ENCODE data around the gene SRSF1.
A peak's percentile ranks its signal among the peaks of the same experiment; 100 is the strongest.

The SRSF1 gene

DNA sequence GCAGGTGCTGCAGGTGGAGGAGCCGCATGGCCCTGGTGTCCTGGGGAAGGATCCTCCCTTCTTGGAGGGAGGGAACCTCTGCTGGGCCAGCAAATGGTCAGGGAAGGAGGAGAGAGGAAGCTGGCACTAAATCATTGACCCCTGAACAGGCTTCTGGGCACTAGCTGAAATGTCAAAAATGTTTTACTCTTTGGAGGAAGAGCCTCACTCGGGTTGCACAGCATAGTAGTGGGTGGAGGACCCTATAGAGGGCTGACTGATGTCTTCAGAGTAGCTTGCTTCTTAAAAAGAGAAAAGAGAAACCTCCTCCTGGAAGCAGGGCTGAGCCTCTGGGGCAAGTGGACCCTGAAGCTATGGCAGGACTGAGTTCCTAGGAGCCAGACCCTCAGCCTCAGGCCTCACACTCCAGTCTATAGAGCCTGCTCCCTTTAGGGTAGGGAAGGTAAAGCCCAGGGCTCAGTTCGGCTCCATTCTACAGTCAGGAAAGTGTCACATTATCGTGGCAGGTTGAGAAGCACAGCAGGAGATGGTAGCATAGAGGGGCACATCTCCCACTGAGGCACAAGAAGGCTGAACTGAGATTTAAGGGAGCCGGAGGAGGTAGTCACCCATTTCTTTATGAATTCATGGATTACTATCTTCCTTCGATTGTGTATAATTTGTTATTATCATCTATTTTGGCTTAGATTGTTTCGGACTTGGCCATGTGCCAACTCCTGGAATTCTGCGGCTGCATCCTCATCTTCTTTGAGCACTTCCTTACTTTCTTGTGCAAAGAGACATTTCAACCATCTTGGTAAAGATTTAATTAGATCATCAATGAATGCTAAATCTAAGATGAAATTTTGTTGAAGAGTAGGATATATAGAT is 44.5 kb downstream of the SRSF1 start:
- TF ChIP-seq, protein P1, sequence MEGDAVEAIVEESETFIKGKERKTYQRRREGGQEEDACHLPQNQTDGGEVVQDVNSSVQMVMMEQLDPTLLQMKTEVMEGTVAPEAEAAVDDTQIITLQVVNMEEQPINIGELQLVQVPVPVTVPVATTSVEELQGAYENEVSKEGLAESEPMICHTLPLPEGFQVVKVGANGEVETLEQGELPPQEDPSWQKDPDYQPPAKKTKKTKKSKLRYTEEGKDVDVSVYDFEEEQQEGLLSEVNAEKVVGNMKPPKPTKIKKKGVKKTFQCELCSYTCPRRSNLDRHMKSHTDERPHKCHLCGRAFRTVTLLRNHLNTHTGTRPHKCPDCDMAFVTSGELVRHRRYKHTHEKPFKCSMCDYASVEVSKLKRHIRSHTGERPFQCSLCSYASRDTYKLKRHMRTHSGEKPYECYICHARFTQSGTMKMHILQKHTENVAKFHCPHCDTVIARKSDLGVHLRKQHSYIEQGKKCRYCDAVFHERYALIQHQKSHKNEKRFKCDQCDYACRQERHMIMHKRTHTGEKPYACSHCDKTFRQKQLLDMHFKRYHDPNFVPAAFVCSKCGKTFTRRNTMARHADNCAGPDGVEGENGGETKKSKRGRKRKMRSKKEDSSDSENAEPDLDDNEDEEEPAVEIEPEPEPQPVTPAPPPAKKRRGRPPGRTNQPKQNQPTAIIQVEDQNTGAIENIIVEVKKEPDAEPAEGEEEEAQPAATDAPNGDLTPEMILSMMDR (IDR thresholded peaks at IDR 0.05), result no peak

DNA sequence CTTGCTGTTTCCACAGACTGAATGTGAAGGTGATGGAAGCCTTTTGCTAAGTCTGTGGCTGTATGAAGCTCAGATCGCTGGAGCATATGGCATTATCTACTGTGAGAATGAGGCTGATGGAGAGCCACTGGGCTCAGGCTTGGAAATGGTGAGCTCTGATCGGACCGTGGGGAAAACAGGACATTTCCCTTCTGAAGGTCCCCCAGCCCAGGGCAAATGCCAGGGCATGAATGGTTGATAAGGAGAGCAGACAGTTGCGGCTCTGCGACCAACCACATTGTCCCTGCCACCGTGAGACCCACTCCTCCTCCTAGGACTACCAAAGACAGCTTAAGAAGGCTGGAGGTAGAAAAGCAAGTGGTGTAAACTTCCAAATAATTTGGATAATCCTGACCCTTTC is 47.1 kb downstream of the SRSF1 start:
- TF ChIP-seq, protein P1 (IDR thresholded peaks at IDR 0.05), result no peak

DNA sequence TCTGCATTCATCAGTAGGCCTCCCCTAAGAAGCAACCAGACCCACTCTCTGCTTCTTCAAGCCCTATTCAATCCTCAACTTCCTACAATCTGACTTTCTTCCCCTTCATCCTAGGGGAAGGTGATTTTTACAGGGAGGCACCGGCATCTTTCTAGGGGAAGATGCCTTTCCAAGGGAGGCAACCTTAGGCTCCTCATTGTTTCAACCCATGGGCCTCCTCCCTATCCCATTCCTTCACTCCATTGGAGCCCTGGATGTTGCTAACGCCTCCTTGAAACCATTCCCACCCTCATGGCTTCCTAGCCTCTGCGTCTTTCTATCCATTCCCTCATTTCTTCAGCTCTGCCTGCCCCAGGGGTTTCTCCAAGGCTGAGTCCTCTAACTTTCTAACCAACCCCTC is 49.2 kb downstream of the SRSF1 start:
- TF ChIP-seq, protein P1 (IDR thresholded peaks at IDR 0.05), result no peak

DNA sequence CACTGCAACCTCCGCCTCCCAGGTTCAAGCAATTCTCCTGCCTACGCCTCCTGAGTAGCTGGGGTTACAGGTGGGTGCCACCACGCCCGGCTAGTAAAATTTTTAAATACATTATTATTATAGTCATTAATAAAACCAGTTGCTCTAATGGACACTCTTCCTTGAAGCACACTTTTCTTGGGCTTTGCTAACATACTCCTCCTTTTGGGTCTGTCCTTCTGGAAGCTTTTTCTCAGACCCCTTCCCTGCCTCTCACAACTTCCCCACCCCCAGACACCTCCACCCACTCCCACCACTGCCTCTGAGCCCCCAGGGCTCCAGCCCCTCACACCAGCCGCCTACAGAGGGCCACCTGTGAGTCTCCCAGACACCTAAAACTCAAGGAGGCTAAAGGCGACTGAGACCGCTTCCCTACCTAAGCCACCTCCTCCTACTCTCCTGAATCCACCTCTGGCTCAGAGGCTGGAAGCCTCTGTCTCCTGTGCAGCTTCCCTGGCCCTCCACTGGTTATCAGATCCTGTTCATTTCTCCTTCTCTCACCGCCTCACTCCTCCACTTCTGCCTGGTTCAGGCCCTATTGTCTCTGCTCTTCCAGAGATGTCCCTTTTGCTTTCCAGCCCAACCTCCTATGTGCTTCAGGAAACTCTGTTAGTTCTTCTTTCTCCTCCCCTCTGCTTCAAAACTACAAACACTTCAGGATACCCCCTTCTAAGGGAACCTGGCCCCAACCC is 49.8 kb downstream of the SRSF1 start:
- TF ChIP-seq, protein P1 (IDR thresholded peaks at IDR 0.05), result no peak

DNA sequence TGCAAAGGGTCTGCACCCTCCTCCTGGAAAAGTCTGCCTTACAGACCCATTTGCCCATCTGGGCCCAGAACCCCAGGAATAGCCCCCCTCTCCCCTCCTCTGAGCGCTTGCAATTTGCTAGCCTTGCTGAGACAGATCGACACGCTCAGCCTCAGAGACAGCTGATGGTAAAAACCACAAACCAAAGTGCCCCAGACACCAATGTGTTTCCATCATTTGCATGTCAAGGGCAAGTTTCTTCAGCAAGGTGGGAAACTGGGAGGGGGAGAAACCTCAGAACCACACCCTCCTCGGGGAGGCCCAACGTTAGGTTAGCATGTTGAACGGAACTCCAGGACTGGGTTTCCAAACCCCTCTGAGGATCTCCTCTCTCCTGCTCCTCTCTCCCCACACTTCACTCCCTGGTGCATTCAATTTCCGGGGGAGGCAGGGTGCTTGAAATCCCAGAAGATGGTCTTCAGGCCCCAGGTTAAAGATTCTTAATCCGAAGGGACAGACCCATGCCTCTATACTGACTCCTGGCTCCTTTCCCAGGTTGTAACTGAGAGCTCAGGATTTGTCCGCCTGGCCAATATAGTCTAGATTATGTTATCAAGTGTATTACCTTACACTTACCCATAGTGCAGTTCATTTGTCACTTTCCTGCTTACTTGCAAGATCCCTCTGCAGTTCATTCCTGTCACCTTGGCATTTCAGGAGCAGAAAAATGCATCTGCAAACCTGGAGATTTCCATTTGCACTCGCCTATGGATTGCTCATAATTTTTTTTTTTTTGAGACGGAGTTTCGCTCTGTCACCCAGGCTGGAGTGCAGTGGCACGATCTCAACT is 50.5 kb downstream of the SRSF1 start:
- TF ChIP-seq, protein P1 (IDR thresholded peaks at IDR 0.05), result no peak

DNA sequence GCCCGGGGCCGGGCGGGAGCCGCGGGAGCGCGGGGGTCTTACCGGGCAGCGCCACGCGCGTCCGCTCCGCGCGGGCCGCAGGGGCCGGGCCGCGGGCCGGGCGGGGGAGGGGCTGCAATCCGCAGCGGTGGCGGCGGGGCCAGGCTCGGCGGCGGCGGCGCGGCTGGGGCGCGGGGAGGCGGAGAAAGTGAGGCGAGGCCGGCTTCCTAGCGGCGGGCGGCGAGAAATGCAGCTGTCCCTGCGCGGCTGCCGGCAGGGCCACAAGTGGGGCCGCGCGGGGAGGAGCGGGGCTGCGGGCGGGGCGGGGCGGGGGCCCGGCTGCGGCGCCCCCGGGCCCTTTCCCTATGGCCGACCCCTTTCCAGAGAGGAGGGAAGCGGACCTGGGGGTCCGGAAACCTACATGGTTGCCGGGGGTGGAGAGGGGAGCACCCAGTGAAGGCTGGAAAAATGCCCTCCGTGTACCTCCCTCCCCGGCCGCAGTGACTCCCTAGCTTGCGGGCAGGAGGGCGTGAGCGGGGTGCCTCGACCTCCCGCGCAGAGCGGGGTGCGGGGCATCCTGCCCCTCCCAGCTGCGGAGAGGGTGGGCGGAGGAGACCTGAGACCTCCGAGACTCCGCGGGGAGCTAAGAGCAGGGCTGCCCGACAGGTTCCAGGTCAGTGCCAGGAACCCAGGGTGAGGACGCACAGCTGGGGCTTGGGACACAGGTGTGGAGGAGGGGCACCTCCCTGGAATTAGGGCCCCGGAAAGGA is 51.7 kb downstream of the SRSF1 start, which contains the start of gene CUEDC1:
CUEDC1 (minus strand) TSS at position 230 of the 749 bp plus-strand sequence. CDS start 69,848 bp downstream, outside the sequence.
- TF ChIP-seq, protein P1 (IDR thresholded peaks at IDR 0.05), result peak; percentile 46; the same call in 1 of the 2 replicates

Data from LNCAP (cell line).